Measurements from ENCODE around the gene SOBP.

DNA sequence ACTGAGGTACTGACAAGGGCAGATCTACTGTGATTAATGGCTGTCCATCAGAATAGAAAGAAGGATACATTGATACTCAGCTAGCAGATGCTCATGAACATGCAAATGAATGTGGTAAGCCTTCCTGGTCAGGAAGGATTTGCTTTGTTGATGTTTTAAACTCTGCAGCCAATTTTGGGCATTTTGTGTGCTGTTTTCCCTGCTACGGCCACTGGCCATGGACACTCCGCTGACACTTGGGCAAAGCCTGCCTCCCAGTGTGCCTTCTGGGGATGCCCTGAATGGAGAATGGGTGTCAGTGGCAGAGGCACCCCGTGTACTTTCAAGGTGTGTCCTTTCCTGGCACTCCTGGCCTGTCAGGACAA lies 113.1 kb downstream of the SOBP start:
- TF ChIP-seq, protein P1, sequence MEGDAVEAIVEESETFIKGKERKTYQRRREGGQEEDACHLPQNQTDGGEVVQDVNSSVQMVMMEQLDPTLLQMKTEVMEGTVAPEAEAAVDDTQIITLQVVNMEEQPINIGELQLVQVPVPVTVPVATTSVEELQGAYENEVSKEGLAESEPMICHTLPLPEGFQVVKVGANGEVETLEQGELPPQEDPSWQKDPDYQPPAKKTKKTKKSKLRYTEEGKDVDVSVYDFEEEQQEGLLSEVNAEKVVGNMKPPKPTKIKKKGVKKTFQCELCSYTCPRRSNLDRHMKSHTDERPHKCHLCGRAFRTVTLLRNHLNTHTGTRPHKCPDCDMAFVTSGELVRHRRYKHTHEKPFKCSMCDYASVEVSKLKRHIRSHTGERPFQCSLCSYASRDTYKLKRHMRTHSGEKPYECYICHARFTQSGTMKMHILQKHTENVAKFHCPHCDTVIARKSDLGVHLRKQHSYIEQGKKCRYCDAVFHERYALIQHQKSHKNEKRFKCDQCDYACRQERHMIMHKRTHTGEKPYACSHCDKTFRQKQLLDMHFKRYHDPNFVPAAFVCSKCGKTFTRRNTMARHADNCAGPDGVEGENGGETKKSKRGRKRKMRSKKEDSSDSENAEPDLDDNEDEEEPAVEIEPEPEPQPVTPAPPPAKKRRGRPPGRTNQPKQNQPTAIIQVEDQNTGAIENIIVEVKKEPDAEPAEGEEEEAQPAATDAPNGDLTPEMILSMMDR (IDR thresholded peaks at IDR 0.05), result no peak
- TF ChIP-seq POLR2AphosphoS5 (IDR thresholded peaks at IDR 0.05), result no peak
- TF ChIP-seq EP300 (IDR thresholded peaks at IDR 0.05), result no peak
